ENCODE data around the gene PPIL4. TPM values are rescaled to one million over a fixed set of nuclear protein-coding genes. Genes with fewer than 3 reads are reported as not detected.

Gene PPIL4
- total RNA-seq: 43.1 and 50.8 TPM in 2 replicates

DNA sequence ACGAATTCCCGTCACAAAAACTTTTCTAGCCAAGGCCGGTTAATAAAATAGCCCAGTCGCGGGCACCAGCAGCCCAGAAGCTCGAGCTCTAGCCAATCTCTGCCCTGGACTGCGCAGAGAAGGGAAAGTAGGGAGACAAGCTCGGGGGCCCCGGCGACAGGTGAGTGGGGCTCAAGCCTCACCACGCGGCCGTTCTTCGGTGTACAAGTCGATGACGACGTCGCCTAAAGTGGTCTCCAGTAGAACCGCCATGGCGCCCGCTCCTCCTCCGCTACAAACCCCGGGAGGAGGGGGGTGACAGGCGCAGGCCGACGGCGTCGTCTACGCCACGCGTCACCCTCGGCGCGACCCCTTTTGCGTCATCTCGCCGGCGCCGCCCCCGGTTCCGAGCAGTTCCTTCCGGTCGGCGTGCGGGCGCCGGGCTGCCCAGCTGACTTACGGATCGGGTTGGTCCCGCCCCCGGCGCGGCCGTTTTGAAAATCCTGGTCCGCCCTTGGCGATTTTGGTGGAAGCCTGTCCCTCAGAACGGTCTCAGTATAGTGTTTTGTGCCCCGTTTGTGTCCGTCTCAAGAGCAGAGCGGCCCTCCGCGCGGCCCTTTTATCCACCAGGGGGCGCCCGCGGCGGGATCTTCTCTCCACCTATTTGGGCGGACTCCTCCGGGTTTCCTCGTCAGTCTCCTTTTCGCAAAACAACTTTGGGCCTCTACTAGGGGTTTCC, at the start of gene PPIL4:
PPIL4 (minus strand) TSS at position 290 of the 718 bp plus-strand sequence; CDS start at position 252, 38 bp downstream.

DNA sequence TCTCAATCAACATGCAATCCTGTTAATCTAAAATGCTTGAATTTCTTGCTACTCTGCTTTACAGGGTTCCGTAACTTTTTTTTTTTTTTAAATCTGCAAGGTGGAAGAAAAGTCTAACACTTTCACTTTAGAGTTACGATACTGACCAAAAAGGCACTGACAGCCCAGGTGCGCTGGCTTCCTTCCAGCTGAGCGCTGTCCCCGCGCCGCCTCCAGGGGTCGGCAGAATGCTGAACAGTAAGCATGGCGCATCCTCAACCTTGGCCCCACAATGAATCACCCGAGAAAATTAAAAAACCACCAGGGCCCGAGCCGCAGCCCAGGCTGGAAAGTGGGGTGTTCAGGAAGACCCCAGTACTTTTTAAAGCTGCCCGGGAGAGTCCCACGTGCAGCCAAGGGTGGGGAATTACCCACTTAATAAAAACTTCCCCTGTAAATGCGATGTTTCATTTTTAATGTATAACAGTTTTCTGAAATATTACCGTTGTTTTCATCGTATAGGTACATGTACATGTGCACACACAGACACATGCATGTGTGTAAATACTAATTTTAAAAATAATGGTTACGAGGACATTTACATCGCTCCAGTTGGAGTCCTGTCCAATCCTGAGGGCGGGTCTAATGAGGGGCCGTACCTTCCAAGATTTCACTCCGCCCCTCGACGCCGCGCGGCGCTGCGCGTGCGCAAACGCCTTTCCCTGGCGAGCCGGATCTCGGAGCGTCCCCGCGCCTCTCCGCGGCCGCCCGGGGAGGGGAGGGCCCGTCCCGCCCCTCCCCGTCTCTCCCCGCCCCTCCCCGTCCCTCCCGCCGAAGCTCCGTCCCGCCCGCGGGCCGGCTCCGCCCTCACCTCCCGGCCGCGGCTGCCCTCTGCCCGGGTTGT, 19.9 kb upstream of the PPIL4 start, which contains the start of gene GINM1:
GINM1 (plus strand) TSS at position 849 of the 883 bp plus-strand sequence. CDS start 40 bp downstream, outside the sequence.

GRCh38 chr6:149484733-149485700, 60.8 kb downstream of the PPIL4 start, which contains the start of gene ZC3H12D:
TSS of gene ZC3H12D (minus strand) at chr6:149485014. CDS start at chr6:149474543, 10,471 bp downstream.

Small RNAs within 50 kb of the gene (small RNA-seq; reads per million reads assigned to genes)
- gene RF00410: not detected
- gene RNU7-3P: 0.15 reads per million

Other genes with a start within 250 kb of the PPIL4 start
- gene TAB2, start 228.3 kb downstream of the PPIL4 start, total RNA-seq: 35.1 and 42.2 TPM in 2 replicates
- 3.5 and 4.5 TPM in 2 replicates for gene SUMO4, start 145.8 kb downstream of the PPIL4 start, total RNA-seq
- gene ZC3H12D, start 61.0 kb downstream of the PPIL4 start, total RNA-seq: 0.65 and 1.3 TPM in 2 replicates
- gene GINM1, start 20.3 kb upstream of the PPIL4 start, total RNA-seq: 92.1 and 104 TPM in 2 replicates
- gene KATNA1, start 102.7 kb upstream of the PPIL4 start, total RNA-seq: 33.6 and 35.8 TPM in 2 replicates
- 29.7 and 30.8 TPM in 2 replicates for gene LATS1, start 172.1 kb upstream of the PPIL4 start, total RNA-seq
- 29.7 and 31.0 TPM in 2 replicates for gene NUP43, start 200.5 kb upstream of the PPIL4 start, total RNA-seq
- gene PCMT1, start 203.7 kb upstream of the PPIL4 start, total RNA-seq: 128 and 141 TPM in 2 replicates